GM19328 (cell line): ENCODE data around the gene GCC2.
"Not testable (repeated sequence)": the region's sequence is repeated elsewhere in the genome, so short reads cannot be mapped to it uniquely, and the experiment has no call there.

Source experiments
- ATAC-seq: cut with Tn5 transposase; IDR thresholded peaks from one replicate; pipeline ENCODE4 v1.9.1; 2021; ENCODE audit warnings: mild to moderate bottlenecking, moderate library complexity; ENCODE audit not compliant: unreplicated experiment

GCC2 gene, protein sequence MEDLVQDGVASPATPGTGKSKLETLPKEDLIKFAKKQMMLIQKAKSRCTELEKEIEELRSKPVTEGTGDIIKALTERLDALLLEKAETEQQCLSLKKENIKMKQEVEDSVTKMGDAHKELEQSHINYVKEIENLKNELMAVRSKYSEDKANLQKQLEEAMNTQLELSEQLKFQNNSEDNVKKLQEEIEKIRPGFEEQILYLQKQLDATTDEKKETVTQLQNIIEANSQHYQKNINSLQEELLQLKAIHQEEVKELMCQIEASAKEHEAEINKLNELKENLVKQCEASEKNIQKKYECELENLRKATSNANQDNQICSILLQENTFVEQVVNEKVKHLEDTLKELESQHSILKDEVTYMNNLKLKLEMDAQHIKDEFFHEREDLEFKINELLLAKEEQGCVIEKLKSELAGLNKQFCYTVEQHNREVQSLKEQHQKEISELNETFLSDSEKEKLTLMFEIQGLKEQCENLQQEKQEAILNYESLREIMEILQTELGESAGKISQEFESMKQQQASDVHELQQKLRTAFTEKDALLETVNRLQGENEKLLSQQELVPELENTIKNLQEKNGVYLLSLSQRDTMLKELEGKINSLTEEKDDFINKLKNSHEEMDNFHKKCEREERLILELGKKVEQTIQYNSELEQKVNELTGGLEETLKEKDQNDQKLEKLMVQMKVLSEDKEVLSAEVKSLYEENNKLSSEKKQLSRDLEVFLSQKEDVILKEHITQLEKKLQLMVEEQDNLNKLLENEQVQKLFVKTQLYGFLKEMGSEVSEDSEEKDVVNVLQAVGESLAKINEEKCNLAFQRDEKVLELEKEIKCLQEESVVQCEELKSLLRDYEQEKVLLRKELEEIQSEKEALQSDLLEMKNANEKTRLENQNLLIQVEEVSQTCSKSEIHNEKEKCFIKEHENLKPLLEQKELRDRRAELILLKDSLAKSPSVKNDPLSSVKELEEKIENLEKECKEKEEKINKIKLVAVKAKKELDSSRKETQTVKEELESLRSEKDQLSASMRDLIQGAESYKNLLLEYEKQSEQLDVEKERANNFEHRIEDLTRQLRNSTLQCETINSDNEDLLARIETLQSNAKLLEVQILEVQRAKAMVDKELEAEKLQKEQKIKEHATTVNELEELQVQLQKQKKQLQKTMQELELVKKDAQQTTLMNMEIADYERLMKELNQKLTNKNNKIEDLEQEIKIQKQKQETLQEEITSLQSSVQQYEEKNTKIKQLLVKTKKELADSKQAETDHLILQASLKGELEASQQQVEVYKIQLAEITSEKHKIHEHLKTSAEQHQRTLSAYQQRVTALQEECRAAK (N-terminal part only)

DNA sequence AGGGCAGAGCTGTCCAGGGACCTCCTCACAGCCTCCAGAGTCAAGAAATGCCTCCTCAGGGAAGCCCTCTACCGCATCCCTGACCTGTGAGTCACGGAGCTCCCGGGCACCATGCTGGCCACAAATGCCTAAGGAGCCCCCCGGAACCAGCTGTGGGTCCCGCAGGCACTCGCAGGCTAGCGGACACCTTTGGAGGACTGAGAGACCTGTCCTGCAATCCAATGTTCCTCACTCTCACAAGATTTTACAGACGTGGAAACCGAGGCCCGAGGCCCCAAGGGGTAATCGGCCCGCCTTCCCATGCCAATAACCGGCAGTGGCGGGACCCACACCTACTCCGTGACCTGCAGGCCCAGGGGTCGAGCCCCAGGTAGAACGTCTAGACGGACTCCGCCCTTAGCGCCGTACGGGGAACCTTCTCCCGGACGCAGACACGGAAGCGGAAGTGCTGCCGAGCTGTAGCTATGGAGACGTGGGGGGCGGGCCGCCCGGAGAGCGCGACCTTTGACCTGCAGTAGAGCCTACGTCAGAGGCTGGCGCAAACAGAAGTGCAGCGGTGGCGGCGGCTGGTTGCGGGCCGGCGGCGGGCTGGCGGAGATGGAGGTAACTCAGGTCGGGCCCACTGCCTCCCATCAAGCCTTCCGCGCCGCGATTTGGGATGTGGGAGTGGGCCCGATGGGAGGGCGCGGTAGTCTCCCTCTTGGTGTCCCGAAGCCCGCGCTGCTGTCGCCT, at the start of gene GCC2:
Gene GCC2, plus strand, starts transcription at position 529 of the 732 bp plus-strand sequence. Its CDS starts 69 bp downstream, at position 598.
- ATAC-seq = peak; percentile 99

DNA sequence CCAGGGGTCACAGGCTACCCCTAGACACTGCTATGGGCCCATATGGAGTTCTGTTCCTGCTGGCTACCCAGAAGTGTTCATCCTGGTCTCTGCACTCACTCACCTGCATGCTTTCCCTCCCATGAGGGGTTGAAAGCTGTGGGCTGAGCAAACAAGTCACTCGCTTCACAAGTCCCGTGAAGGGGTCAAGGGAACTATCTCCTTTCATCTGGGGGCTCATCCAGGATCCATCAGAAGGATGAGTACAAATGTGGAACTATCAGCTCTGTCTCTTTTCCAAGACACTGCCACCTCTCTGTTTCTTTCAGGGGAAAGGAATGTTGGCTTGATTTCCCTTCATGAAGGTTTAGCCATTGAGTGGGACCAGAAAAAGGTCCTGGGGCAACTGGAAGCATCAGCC, 49.5 kb upstream of the GCC2 start:
- ATAC-seq = no peak

DNA sequence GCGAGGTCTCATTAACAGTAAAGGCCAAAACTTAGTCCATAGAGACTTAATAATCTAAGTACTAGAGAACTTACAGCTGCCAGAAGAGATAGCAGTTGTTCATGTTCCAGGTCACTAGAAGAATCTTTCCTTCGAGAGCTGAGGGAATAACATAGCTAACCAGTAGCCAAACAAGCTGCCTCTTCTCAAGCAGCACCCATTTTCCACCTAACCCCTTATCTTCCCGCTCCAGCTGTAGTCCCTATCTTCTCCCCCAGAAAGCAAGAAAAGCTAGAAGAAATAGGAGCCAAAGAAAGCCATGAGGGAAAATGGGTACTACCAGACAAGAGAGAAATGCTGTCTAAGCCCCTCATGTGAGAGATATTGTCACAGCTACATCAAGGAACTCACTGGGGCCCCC, 47.2 kb upstream of the GCC2 start:
- ATAC-seq = no peak

DNA sequence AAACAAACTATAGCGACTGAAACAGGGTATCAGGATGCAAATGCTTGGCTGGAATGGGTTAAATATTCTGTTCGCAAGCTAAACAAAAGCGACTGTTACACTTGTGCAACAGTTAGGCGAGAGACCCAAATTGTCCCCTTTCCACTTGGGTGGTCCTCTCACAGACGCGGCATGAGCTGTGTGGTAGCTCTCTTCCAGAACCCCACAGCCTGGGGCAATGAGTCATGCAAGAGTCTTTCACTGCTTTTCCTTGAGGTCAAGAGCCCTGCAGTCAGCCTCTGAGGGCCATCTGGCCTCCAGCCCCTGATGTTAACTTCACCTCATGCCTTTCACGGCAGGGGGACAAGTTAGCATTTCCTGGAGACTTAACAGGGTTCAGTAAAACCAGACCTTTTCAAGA, 45.5 kb upstream of the GCC2 start:
- no peak for ATAC-seq

DNA sequence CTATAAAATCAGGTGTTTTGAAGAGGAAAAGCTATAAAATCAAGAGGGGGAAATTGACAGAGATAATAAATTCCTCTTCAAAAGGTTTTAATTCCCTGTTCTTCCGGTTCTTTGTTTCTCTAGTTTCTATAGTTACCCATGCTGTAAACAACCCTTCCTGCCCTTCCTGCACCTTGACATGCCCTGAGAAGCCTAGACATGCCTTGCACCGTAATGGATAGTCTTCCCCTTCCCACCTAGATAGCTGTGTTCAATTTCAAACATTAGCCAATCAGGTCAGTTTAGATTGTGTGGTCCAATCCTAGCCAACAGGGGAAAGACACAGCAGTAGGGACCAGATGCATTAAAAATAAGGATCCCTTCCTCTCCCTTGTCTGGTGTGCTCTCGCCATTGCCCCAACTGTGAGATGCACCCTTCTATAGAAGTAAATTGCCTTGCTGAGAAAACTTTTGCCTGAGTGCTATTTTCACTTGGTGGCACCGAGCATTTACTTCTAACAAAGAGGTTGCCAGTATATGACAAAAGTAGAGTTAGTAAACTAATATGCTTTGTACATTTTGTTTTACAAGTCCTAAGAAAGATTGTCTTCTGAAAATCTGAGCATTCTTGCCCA, 44.1 kb upstream of the GCC2 start:
- ATAC-seq = no peak

DNA sequence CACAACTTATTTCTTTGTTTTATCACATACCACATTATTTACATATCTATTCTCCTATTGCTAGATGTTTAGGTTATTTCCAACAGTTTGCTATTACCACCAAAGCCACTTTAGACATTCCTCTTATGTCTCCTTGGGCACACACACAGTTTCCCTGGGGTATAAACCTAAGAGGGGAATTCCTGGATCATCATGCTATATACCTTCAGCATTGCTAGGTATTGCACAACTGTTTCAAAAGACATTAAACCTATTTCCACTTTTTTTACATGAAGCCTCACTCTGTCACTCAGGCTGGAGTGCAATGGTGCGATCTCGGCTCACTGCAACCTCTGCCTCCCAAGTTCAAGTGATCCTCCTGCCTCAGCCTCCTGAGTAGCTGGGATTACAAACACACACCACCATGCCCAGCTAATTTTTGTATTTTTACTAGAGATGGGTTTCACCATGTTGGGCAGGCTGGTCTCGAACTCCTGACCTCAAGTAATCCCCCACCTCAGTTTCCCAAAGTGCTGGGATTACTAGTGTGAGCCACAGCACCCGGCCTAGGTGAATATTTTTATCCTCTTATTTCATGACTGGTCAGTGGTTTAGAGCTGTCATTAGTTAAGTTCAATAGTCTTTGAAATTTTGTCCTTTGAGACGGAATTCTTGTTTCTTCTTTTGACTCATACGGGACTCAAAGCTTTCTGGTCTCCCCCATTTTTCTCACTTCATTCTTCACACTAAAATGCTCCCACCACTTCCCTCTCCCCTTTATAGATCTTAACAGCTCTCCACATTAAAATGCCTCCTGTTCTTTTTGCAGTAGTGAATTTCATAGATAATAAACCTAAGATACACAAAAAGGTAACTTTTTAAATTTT, 40.9 kb upstream of the GCC2 start:
- ATAC-seq = no peak

DNA sequence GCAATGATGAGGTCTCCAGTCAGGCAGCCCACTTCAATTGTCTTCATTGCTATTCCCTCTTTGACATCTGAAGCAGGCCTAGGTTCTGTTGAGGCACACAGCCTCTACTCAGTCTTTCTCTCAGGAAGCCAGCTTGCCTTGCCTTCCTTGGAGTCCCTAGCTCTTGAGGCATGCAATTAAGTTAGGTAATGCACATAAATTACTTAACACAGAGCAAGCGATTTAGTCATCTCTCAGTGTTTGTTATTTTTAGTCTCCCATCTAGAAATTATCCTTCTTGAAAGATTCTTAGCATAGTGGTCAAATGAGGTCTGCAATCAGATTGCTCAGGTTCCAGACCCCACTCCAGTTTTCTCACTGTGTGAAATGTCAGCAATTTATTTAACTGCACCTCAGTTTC, 39.2 kb upstream of the GCC2 start:
- no peak for ATAC-seq

DNA sequence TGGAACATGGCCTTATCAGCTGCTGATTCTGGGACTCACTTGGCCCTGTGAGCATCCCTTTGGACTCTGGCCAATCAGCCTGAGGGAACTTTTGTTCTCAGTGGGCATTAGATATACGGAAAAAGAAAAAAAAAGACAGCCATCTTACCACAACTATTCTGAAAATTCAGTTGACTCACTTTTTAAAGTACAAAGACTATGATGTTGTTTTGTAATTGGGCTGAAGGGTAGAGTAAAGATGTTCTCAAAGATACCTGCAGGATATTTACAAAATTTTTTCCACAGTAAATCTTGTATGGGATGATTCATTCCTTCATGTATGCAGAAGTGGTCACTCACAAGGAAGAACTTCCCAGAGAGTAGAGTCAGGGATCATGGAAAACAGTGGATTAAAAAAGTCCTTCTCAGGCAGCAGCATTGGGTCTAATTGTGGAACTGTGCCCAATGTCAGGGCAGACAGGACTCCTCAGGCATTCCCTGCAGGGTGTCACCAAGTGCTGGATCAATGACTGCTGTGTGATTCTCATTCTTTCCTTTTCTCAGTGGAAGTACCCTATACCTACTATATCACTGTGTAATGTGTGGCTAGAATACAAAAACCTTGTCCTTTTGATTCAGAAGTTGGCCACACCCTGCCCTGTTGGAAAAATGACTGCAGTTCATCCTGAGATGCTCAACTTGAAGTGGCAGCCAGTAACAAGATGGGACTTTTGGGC, 35.9 kb upstream of the GCC2 start:
- no peak for ATAC-seq

DNA sequence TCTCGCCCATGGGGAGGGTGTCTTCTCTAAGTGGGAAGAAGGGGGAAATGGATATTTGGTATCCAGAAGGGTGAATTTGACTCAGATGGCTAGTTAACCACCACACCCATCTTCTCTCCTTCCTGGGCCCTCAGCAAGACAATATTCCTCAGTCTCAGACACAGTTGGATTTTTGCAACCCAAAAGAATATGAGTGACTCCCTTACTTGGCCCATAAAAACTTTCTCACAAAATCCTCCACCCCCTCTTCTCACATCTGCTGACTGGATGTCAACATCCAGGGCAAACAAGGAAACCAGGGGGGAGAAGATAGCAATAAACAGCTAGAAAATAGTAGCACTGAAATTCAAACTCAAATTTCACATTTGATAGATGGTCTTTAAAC, 35.3 kb upstream of the GCC2 start:
- no peak for ATAC-seq

DNA sequence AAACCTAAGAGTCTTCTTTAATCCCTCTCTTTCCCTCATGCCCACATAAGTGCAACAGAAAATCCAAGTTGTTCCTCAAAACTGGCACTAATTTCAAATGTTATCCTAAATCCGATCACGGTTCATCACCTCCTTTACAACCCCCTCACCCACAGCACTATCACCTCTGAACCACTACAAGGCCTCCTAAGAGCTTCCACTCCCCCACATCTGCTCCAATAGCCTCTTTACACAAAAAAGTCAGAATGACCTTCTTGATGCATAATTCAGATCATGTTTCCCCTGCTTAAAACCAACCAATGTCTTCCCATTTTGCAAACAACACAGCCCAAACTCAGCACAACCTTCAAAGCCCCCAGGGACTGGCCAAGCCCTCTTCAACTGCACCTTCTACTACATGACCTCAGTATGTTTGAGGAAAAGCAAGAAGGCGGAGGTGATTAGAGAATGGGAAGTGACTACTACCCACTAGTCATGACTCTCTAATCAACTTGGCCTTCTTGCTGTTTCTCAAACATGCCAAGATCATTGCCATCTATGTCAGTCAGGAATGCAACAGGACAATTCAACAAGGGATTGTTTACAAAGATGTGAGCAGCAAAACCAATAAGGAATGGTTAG, 34.6 kb upstream of the GCC2 start:
- no peak for ATAC-seq

DNA sequence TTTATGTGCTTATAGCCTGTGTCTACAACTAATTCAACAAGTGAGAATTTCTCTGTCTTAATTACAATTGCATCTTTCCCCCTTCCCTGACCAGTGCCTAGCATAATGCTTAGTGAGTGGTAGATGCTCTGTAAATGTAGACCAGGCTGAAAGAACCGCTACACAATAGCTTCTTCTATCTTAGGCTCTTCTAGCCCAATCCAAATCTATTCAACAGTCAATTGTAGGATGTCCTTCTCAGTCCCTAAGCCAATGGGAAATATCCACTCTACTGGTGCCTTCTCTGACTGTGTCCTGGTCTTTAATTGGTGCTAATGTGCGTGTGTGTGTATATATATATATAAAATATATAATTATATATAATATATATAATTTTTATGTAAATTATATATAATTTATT, 34.1 kb upstream of the GCC2 start:
- no peak for ATAC-seq

DNA sequence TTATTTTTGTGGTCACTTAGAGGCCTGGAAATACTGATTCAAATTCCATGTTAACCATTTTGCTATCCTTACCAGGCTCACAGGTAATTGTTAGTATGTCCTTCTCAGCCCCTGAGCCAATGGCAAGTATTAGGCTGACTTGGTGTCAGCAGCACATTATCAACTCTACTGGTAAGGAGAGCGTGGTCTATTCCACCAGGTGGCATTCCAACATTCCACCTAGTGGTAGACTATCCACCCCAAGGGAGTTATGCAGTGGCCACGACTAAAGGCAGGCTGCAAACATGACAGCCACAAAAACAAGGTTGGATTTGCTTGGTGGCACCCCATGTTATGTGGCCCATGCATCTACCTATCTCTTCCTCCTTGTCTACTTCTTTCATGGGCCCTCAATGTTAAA, 31.8 kb upstream of the GCC2 start:
- no peak for ATAC-seq

DNA sequence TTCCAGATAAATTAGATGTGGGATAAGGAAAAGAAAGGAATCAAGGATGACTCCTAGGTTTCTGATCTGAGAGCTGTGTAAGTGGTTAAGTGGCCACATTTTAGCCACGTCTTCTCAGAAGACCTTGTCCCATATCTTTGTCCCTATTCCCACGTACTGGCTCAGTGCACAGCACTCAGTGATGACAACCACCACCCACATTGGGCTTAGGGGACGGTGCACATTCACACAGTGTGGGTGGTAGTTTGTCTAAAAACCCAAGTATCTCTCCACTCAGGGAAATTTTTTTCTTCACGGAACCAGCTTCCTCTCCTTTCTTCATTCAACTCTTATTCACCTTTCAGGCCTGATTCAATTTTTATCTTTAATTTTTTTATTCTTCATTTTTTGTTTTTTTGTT, 30.6 kb upstream of the GCC2 start:
- no peak for ATAC-seq

DNA sequence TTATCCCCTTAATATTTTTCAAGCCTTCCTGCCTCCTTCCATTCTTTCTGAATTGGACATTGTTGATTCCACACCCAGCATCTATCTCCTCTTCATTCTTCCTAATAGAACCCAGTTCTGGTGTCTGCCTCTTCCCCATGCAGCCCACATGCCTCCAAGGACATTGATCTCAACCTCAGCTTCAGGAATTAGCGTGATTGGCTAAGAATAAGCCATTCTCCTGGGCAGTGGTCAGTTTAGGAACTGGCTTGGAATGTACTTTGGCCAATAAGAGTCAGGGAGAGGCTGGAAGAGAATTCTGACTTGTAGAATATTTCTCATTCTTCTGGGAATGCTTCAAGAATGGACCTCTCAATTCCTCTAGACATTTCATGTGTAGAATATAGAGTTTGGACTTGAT, 25.9 kb upstream of the GCC2 start:
- ATAC-seq = no peak

DNA sequence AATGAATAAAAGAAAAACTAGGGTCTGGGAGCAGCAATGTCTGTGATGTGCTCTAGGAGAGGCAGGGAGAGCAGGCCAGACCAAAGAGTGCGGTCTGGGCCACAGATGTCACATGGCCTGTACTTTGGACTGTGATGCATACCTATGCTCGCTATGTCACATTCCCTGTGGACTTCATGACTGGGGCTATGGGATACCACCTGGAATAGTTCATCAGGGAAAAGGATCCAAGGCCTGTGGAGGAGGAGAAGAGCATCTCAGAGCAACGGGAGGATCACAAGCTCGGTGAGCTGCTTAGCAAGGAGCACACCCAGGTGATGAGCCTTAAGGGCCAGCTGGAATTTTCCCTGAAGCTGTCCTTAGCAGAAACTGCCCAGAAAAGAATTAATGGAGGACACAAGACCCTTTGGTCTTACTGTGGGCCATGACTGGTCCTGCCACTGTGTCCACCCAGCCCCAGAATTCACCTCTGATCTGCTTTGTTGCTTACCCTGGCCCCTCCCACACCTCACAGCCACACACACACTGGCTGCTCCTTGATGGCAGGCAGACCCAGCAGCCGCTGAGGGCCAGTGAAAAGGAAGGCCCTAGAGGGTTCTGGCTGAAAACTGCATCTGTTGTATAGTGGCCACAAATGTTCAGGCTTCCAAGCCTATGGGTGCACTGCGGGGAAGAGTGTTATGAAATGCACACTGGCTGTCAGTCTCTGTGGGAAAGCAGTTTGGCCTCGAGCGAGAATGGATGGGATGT, 25.3 kb upstream of the GCC2 start:
- no peak for ATAC-seq

DNA sequence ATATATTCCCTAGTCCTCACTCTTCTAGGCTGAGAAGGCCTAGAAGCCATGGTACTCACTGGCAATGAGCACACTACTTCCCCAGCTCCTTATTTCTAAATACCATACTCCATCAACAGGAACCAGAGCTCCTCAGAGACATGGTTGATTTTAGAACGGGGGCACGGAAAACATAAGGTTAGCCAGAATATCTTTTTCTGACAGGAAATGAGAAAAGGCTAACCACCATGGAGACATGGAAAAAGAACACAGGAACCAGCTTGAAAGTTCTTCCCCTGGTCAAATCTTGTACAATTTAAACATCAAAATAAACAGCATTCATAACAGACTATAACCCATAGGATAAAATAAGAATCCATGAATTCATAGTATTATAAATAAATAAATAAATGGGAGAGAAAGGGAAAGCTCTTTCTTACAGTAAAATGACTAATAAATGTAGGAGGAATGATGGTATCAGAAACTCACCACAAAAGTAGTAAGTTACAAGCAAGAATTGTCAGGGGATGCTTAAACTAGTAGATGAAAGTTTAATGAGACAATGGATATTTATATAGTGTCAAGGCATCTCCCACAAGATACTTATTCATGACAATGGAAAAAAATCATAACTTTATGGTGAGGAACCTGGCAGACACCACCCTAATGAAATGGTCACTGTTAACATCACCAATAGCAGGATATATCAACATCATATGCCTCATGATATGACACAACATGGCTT, 20.6 kb upstream of the GCC2 start:
- ATAC-seq = no peak

DNA sequence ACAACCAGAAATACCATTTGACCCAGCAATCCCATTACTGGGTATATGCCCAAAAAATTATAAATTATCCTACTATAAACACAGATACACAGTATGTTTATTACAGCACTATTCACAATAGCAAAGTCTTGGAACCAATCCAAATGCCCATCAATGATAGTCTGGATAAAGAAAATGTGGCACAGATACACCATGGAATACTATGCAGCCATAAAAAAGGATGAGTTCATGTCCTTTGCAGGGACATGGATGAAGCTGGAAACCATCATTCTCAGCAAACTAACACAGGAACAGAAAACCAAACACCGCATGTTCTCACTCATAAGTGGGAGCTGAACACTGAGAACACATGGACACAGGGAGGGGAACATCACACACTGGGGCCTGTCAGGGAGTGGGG, 13.4 kb upstream of the GCC2 start:
- ATAC-seq = not testable (repeated sequence)
